KMS-11 (cell line): ENCODE data around the gene TWIST1.

Source experiments
- H2AFZ ChIP-seq: fragments of 200-600 bp; sonication (generic); 2 replicates; pipeline ENCODE4 v1.6.1; 2016; ENCODE audit warnings: antibody characterized with exemption, mixed run types, low read depth
- H3K27ac ChIP-seq: fragments of 200-600 bp; sonication (generic); 2 replicates; pipeline ENCODE4 v1.6.1; 2016; ENCODE audit warnings: mild to moderate bottlenecking, mixed run types
- H3K27me3 ChIP-seq: fragments of 200-600 bp; sonication (generic); 2 replicates; pipeline ENCODE4 v1.6.1; 2017; ENCODE audit warnings: mild to moderate bottlenecking, low read depth, mixed run types, moderate library complexity; ENCODE audit not compliant: insufficient read depth
- H3K36me3 ChIP-seq: fragments of 200-600 bp; sonication (generic); 2 replicates; pipeline ENCODE4 v1.6.1; 2017; ENCODE audit warnings: mild to moderate bottlenecking, mixed run types; ENCODE audit not compliant: insufficient read depth
- H3K4me1 ChIP-seq: fragments of 200-600 bp; sonication (generic); 2 replicates; pipeline ENCODE4 v1.6.1; 2016; ENCODE audit warnings: mild to moderate bottlenecking, low read depth, mixed run types; ENCODE audit not compliant: poor library complexity, severe bottlenecking
- H3K4me2 ChIP-seq: fragments of 200-600 bp; sonication (generic); 2 replicates; pipeline ENCODE4 v1.7.0; 2016; ENCODE audit warnings: mild to moderate bottlenecking, mixed run types
- H3K4me3 ChIP-seq: fragments of 200-600 bp; sonication (generic); IDR thresholded peaks from 2 replicates; pipeline ENCODE4 v1.6.1; 2017; ENCODE audit warnings: low read depth, low read length, mixed read lengths; ENCODE audit not compliant: insufficient read depth
- H3K79me2 ChIP-seq: fragments of 200-600 bp; sonication (generic); 2 replicates; pipeline ENCODE4 v1.6.1; 2016; ENCODE audit warnings: low read depth, mixed run types; ENCODE audit not compliant: insufficient read depth
- H3K9ac ChIP-seq: fragments of 200-600 bp; sonication (generic); 2 replicates; pipeline ENCODE4 v1.6.1; 2016; ENCODE audit warnings: mild to moderate bottlenecking, mixed run types
- H4K20me1 ChIP-seq: fragments of 200-600 bp; sonication (generic); 2 replicates; pipeline ENCODE4 v1.6.1; 2016; ENCODE audit warnings: mild to moderate bottlenecking, mixed run types; ENCODE audit not compliant: insufficient read depth
- CTCF ChIP-seq: fragments of 200-600 bp; sonication (generic); conservative IDR thresholded peaks from 2 replicates; pipeline ENCODE4 v1.6.1; 2017; ENCODE audit warnings: low read depth, mild to moderate bottlenecking, antibody characterized with exemption, low read length, moderate library complexity, mixed read lengths

The TWIST1 gene

GRCh38 chr7:19095353-19095860 lies 22.0 kb downstream of the TWIST1 start:
- Histone ChIP-seq H3K27ac (no peak overlapping the region), H2AFZ (no peak overlapping the region), H3K79me2 (no peaks in the 10 kb centered on the region), H4K20me1 (no peaks in the 10 kb centered on the region), H3K4me1 (no peaks in the 10 kb centered on the region), H3K9ac (no peak overlapping the region), H3K27me3 (no peaks in the 10 kb centered on the region), H3K36me3 (no peaks in the 10 kb centered on the region), H3K4me2 (no peak overlapping the region), H3K4me3 (no peak overlapping the region)
- no peak for TF ChIP-seq CTCF

GRCh38 chr7:19094598-19095352 lies 22.7 kb downstream of the TWIST1 start:
- Histone ChIP-seq H3K4me2 (no peak overlapping the region), H3K4me1 (no peaks in the 10 kb centered on the region), H3K27ac (no peak overlapping the region), H3K27me3 (no peaks in the 10 kb centered on the region), H4K20me1 (no peaks in the 10 kb centered on the region), H3K4me3 (no peak overlapping the region), H3K79me2 (no peaks in the 10 kb centered on the region), H2AFZ (no peak overlapping the region), H3K36me3 (no peaks in the 10 kb centered on the region), H3K9ac (no peak overlapping the region)
- no peak for TF ChIP-seq CTCF

- no peaks in the 10 kb centered on the region for H3K4me1 ChIP-seq
- H3K27ac ChIP-seq = no peak overlapping the region
- no peak for TF ChIP-seq CTCF
- no peaks in the 10 kb centered on the region for H4K20me1 ChIP-seq
- H3K9ac ChIP-seq = no peak overlapping the region
- H3K79me2 ChIP-seq = no peaks in the 10 kb centered on the region
- no peaks in the 10 kb centered on the region for H3K36me3 ChIP-seq
- no peak overlapping the region for H2AFZ ChIP-seq
- H3K27me3 ChIP-seq = no peaks in the 10 kb centered on the region
- no peak overlapping the region for H3K4me3 ChIP-seq
- H3K4me2 ChIP-seq = no peak overlapping the region
These were observed 23.3 kb downstream of the TWIST1 start for GRCh38 chr7:19094138-19094537.

GRCh38 chr7:19091550-19092200 lies 25.8 kb downstream of the TWIST1 start:
- H2AFZ ChIP-seq = no peak overlapping the region

More at GRCh38 chr7:19091550-19092200, 25.8 kb downstream of the TWIST1 start:
- Histone ChIP-seq H3K9ac (no peak overlapping the region), H3K4me3 (no peak overlapping the region), H3K79me2 (no peaks in the 10 kb centered on the region), H3K4me1 (no peaks in the 10 kb centered on the region), H3K27me3 (no peaks in the 10 kb centered on the region), H3K27ac (no peak overlapping the region), H3K4me2 (no peak overlapping the region), H3K36me3 (no peaks in the 10 kb centered on the region), H4K20me1 (no peaks in the 10 kb centered on the region)
- no peak for TF ChIP-seq CTCF
